Measurements from ENCODE around the gene INTS12. TPM values are rescaled to one million over a fixed set of nuclear protein-coding genes. Genes with fewer than 3 reads are reported as not detected.

INTS12 gene
- total RNA-seq (2013; cell fraction: nucleolus; rRNA removed), result 34.6 and 41.0 TPM in 2 replicates
- total RNA-seq (2014; rRNA removed), result 29.6 and 30.5 TPM in 2 replicates
- total RNA-seq (2014; rRNA removed; fragmentation: Illumina TruSeq; extraction: Trizol), result 28.8 and 29.4 TPM in 2 replicates
- 23.7 and 24.2 TPM in 2 replicates for total RNA-seq (2021)
- polyA plus RNA-seq (2011; ENCODE audit: low read depth), result 23.3 TPM
- 41.0 and 46.9 TPM in 2 replicates for polyA plus RNA-seq (2011; rRNA removed)
- polyA plus RNA-seq (2011; cell fraction: cytosol; rRNA removed), result 25.5 and 31.1 TPM in 2 replicates
- 32.6 and 35.2 TPM in 2 replicates for polyA plus RNA-seq (2011; cell fraction: nucleus; rRNA removed)
- 24.2 and 29.0 TPM in 2 replicates for polyA plus RNA-seq (2012)
- 52.4 and 55.8 TPM in 2 replicates for polyA plus RNA-seq (2014; fragmentation: Illumina TruSeq; extraction: Trizol)
- 10 to 100 TPM; 40.4 to 43.9 TPM for polyA plus RNA-seq (2014; fragmentation: Nextera tagmentation; extraction: Ambion mirVana)
- polyA plus RNA-seq (2014; rRNA removed), result 28.3 and 34.9 TPM in 2 replicates
- polyA plus RNA-seq (2016; fragmentation: Nextera tagmentation; extraction: Ambion mirVana), result 10 to 100 TPM; 34.2 to 39.6 TPM
- 38.8 and 50.5 TPM in 2 replicates for polyA minus RNA-seq (2011; rRNA and poly(A)+ RNA removed)
- 8.7 and 9.1 TPM in 2 replicates for polyA minus RNA-seq (2011; cell fraction: cytosol; rRNA and poly(A)+ RNA removed)
- 32.5 and 46.6 TPM in 2 replicates for polyA minus RNA-seq (2011; cell fraction: nucleus; rRNA and poly(A)+ RNA removed)
- percentile 87 among the genes with signal in this experiment for Bru-seq, nascent RNA
- percentile 72 among the genes with signal in this experiment for BruChase-seq, experiment 1, labeled RNA remaining after a 6-hour chase
- BruChase-seq, experiment 2, labeled RNA remaining after a 2-hour chase, result percentile 76 among the genes with signal in this experiment
- long read RNA-seq, experiment 1, transcript INTS12-206 (7 exons, 1,975 nt), result major isoform, 24 of 43 reads
- long read RNA-seq, experiment 1, partial matches to known transcripts, result 11 of 43 reads
- long read RNA-seq, experiment 1, other reads (novel, unspliced or antisense), result 5 of 43 reads
- long read RNA-seq, experiment 2, transcript INTS12-206 (7 exons, 1,975 nt), result major isoform, 126 of 234 reads
- long read RNA-seq, experiment 2, transcript INTS12-201 (8 exons, 1,710 nt), result minor isoform, 37 of 234 reads
- long read RNA-seq, experiment 2, partial matches to known transcripts, result 23 of 234 reads
- long read RNA-seq, experiment 2, other reads (novel, unspliced or antisense), result 48 of 234 reads

GRCh38 chr4:105708181-105709080, at the start of gene INTS12, which contains the start of gene GSTCD:
INTS12 (minus strand) TSS chr4:105708689; CDS start chr4:105700005, 8,684 bp downstream.
GSTCD (plus strand) TSS chr4:105708784; CDS start chr4:105717614, 8,830 bp downstream.
- Histone ChIP-seq H2AFZ (ENCODE audit: control insufficient read depth, low read depth, low read length) (peak within 1 kb of the TSS; percentile 88), H3K4me2 (ENCODE audit: control insufficient read depth, insufficient read depth) (peak within 1 kb of the TSS; percentile 86), H3K36me3 (ENCODE audit: control insufficient read depth in 2 of 2, insufficient read depth in 2 of 2, low read length in 1 of 2) (no peaks in the 10 kb centered on the region; a peak in 1 of 4 replicates), H3K27ac (ENCODE audit: control insufficient read depth, insufficient read depth) (peak within 1 kb of the TSS; percentile 81), H3K4me3 (peak within 1 kb of the TSS; percentile 99), H3K79me2 (ENCODE audit: control insufficient read depth, insufficient read depth, low read length) (peaks cover 79% of the 10 kb centered on the region), H3K9me3 (replicated peaks; ENCODE audit: control insufficient read depth, insufficient read depth, low read length) (no peaks in the 10 kb centered on the region; the same call in 1 of the 3 replicates), H3K27me3 (replicated peaks in 1 of 2; ENCODE audit: control insufficient read depth in 2 of 2, insufficient read depth in 2 of 2, low read length in 1 of 2) (no peaks in the 10 kb centered on the region), H3K9ac (ENCODE audit: control insufficient read depth, insufficient read depth, low read length) (peak within 1 kb of the TSS; percentile 95), H3K4me1 (ENCODE audit: control insufficient read depth, insufficient read depth, low read length) (no peaks in the 10 kb centered on the region), H4K20me1 (ENCODE audit: control insufficient read depth, insufficient read depth) (no peaks in the 10 kb centered on the region)
- ATAC-seq, result peak; percentile 81
- FAIRE-seq, result peak; percentile 38
- no TSS peak for BruUV-seq (replicated peaks)
- in situ Hi-C loops (cut with MboI) (no loop called here), intact Hi-C loops (cut with micrococcal nuclease; ENCODE audit: unreplicated experiment) (no loop called here)
- RAD21 ChIA-PET (ENCODE audit: unreplicated experiment), result interaction anchor here (1.4 kb wide), 1 partner anchor 188 kb away, joined by 3 read pairs; no protein-coding TSS in a partner anchor
- WGBS (ENCODE audit: insufficient coverage, insufficient replicate concordance, low lambda C conversion rate, missing lambda C conversion rate), result under 1% methylated on average over 63 of the region's 63 CpGs
- SMC1A ChIA-PET (ENCODE audit: uncharacterized antibody, unreplicated experiment), result interaction anchor here (0.7 to 1.7 kb wide), 5 partner anchors 9 to 192 kb away, joined by 3 to 7 read pairs (median 3); no protein-coding TSS in a partner anchor
- POLR2A ChIA-PET, result interaction anchor here (0.8 to 1.8 kb wide), 3 partner anchors 9 to 237 kb away, joined by 3 to 5 read pairs (median 3); no protein-coding TSS in a partner anchor
- CTCF ChIA-PET, result interaction anchor here (0.6 to 1.5 kb wide), 5 partner anchors 10 to 235 kb away, joined by 3 to 6 read pairs (median 3); partner anchors contain the start of gene PPA2
- peak; percentile 66 for DNase-seq (ENCODE audit: low read depth, low spot score)
- TF ChIP-seq FOXK2 (IDR thresholded peaks at IDR 0.05) (no peak), TCF7 (IDR thresholded peaks at IDR 0.05; ENCODE audit: borderline replicate concordance) (peak; percentile 89), GABPA (IDR thresholded peaks at IDR 0.05; ENCODE audit: low read depth) (peak; percentile 99), ELK1 (IDR thresholded peaks at IDR 0.05; ENCODE audit: low read depth, low read length) (peak; percentile 89), NFYB (IDR thresholded peaks at IDR 0.05; ENCODE audit: insufficient read depth, low read depth, low read length) (no peak), KDM1A (IDR thresholded peaks at IDR 0.05; ENCODE audit: borderline replicate concordance) (no peak), KLF5 (IDR thresholded peaks at IDR 0.05; ENCODE audit: partially characterized antibody) (no peak), SRF (IDR thresholded peaks at IDR 0.05; ENCODE audit: low read depth in 2 of 2, low read length in 2 of 2) (peak; percentile 49 to 94; a peak in 3 of 4 replicates)
- TF ChIP-seq, protein P1, sequence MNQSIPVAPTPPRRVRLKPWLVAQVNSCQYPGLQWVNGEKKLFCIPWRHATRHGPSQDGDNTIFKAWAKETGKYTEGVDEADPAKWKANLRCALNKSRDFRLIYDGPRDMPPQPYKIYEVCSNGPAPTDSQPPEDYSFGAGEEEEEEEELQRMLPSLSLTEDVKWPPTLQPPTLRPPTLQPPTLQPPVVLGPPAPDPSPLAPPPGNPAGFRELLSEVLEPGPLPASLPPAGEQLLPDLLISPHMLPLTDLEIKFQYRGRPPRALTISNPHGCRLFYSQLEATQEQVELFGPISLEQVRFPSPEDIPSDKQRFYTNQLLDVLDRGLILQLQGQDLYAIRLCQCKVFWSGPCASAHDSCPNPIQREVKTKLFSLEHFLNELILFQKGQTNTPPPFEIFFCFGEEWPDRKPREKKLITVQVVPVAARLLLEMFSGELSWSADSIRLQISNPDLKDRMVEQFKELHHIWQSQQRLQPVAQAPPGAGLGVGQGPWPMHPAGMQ (IDR thresholded peaks at IDR 0.05; ENCODE audit: borderline replicate concordance), result peak; percentile 86; the same call in 1 of the 2 replicates
- TF ChIP-seq, protein P2, sequence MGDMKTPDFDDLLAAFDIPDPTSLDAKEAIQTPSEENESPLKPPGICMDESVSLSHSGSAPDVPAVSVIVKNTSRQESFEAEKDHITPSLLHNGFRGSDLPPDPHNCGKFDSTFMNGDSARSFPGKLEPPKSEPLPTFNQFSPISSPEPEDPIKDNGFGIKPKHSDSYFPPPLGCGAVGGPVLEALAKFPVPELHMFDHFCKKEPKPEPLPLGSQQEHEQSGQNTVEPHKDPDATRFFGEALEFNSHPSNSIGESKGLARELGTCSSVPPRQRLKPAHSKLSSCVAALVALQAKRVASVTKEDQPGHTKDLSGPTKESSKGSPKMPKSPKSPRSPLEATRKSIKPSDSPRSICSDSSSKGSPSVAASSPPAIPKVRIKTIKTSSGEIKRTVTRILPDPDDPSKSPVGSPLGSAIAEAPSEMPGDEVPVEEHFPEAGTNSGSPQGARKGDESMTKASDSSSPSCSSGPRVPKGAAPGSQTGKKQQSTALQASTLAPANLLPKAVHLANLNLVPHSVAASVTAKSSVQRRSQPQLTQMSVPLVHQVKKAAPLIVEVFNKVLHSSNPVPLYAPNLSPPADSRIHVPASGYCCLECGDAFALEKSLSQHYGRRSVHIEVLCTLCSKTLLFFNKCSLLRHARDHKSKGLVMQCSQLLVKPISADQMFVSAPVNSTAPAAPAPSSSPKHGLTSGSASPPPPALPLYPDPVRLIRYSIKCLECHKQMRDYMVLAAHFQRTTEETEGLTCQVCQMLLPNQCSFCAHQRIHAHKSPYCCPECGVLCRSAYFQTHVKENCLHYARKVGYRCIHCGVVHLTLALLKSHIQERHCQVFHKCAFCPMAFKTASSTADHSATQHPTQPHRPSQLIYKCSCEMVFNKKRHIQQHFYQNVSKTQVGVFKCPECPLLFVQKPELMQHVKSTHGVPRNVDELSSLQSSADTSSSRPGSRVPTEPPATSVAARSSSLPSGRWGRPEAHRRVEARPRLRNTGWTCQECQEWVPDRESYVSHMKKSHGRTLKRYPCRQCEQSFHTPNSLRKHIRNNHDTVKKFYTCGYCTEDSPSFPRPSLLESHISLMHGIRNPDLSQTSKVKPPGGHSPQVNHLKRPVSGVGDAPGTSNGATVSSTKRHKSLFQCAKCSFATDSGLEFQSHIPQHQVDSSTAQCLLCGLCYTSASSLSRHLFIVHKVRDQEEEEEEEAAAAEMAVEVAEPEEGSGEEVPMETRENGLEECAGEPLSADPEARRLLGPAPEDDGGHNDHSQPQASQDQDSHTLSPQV (IDR thresholded peaks at IDR 0.05), result no peak
